ENCODE data around the gene CHMP1B.

GRCh38 chr18:11840493-11840892 lies 10.7 kb upstream of the CHMP1B start:
- TF ChIP-seq CTCF (IDR thresholded peaks at IDR 0.05) (no peak), POLR2A (IDR thresholded peaks at IDR 0.05) (no peak), POLR2AphosphoS5 (IDR thresholded peaks at IDR 0.05) (no peak)
